ENCODE results near the gene TBC1D22B.

TBC1D22B gene

GRCh38 chr6:37368961-37369320, 111.4 kb downstream of the TBC1D22B start:
- H3K27ac ChIP-seq: no peak overlapping the region
- no peak for TF ChIP-seq CTCF (conservative IDR thresholded peaks at IDR 0.05)

GRCh38 chr6:37369321-37370201, 112.0 kb downstream of the TBC1D22B start:
- TF ChIP-seq CTCF (conservative IDR thresholded peaks at IDR 0.05): no peak
- no peak overlapping the region for H3K27ac ChIP-seq

GRCh38 chr6:37371154-37372083, 113.8 kb downstream of the TBC1D22B start:
- H3K27ac ChIP-seq: no peak overlapping the region
- TF ChIP-seq CTCF (conservative IDR thresholded peaks at IDR 0.05): no peak

- TF ChIP-seq CTCF (conservative IDR thresholded peaks at IDR 0.05): no peak
- no peak overlapping the region for H3K27ac ChIP-seq
Observed at GRCh38 chr6:37372116-37372515, 114.5 kb downstream of the TBC1D22B start.

- H3K27ac ChIP-seq: peak overlapping the region; percentile 21
- TF ChIP-seq CTCF (conservative IDR thresholded peaks at IDR 0.05): no peak
Observed at GRCh38 chr6:37373822-37374471, 116.4 kb downstream of the TBC1D22B start.

- H3K27ac ChIP-seq: no peak overlapping the region
- no peak for TF ChIP-seq CTCF (conservative IDR thresholded peaks at IDR 0.05)
Observed at GRCh38 chr6:37375376-37375775, 117.8 kb downstream of the TBC1D22B start.
